HEK293 (cell line): ENCODE measurements around the gene ZNF76.

Source experiments
- CTCF ChIA-PET: fragments of 350-600 bp; formaldehyde crosslinking; extraction: SDS; loops from one replicate; lab custom pipeline; 2021; ENCODE audit warnings: antibody characterized with exemption; lab: Yijun Ruan, JAX
- POLR2A ChIA-PET: fragments of 300-600 bp; formaldehyde crosslinking; extraction: SDS; loops from one replicate; lab custom pipeline; 2020; ENCODE audit warnings: antibody characterized with exemption, inconsistent platforms; lab: Yijun Ruan, JAX
- H3K27ac ChIP-seq: fragments of 200-500 bp; sonication (Bioruptor generic); 2 replicates; pipeline ENCODE4 v1.5.1; 2014; ENCODE audit warnings: low read depth, low read length, control low read depth, inconsistent platforms; ENCODE audit errors: extremely low read depth
- H3K36me3 ChIP-seq, 2 experiments: fragments of 200-500 bp in 1 of 2; sonication (Bioruptor generic) in 1 of 2; 1 replicate in 1 of 2; 2 replicates in 1 of 2; pipeline ENCODE4 v1.5.1; 2014 to 2017; ENCODE audit warnings: inconsistent platforms in 2 of 2, low read length in 2 of 2; ENCODE audit not compliant: control insufficient read depth in 2 of 2, insufficient read depth in 1 of 2
- H3K4me1 ChIP-seq: fragments of 200-500 bp; sonication (Bioruptor generic); 2 replicates; pipeline ENCODE4 v1.5.1; 2014; ENCODE audit warnings: mild to moderate bottlenecking, low read length, inconsistent platforms; ENCODE audit not compliant: control insufficient read depth, insufficient read depth
- H3K4me3 ChIP-seq: 2 replicates; pipeline ENCODE4 v1.5.1; 2011; ENCODE audit warnings: low read depth, mild to moderate bottlenecking, control low read depth, low read length, moderate library complexity
- H3K9me3 ChIP-seq: fragments of 200-500 bp; sonication (Bioruptor generic); 2 replicates; pipeline ENCODE4 v1.5.1; 2014; ENCODE audit warnings: low read depth, low read length, inconsistent platforms; ENCODE audit not compliant: control insufficient read depth, insufficient read depth
- HOXA7 ChIP-seq: sonication (generic); formaldehyde crosslinking; IDR thresholded peaks from 2 replicates; pipeline ENCODE4 v1.8.1; 2022; ENCODE audit warnings: missing genetic modification reagents, borderline replicate concordance
- KLF8 ChIP-seq: fragments of 450-650 bp; formaldehyde crosslinking; IDR thresholded peaks from 2 replicates; pipeline ENCODE4 v1.5.1; 2016; ENCODE audit warnings: missing biosample characterization, missing genetic modification characterization
- SCRT2 ChIP-seq: fragments of 450-650 bp; formaldehyde crosslinking; IDR thresholded peaks from 2 replicates; pipeline ENCODE4 v1.5.1; 2016; ENCODE audit warnings: missing biosample characterization, missing genetic modification characterization
- TRIM28 ChIP-seq: IDR thresholded peaks from 2 replicates; pipeline ENCODE4 v1.6.1; 2011; ENCODE audit warnings: low read length, control low read depth, borderline replicate concordance
- ZFHX2 ChIP-seq: fragments of 450-650 bp; formaldehyde crosslinking; conservative IDR thresholded peaks from 2 replicates; pipeline ENCODE4 v1.5.1; 2016; ENCODE audit warnings: missing biosample characterization, missing genetic modification characterization
- ZNF292 ChIP-seq: fragments of 450-650 bp; formaldehyde crosslinking; IDR thresholded peaks from 2 replicates; pipeline ENCODE4 v1.5.1; 2016; ENCODE audit warnings: low read depth, missing biosample characterization, missing genetic modification characterization, borderline replicate concordance
- ZNF530 ChIP-seq: fragments of 450-650 bp; formaldehyde crosslinking; IDR thresholded peaks from 2 replicates; pipeline ENCODE4 v1.5.1; 2016; ENCODE audit warnings: low read depth, missing biosample characterization, missing genetic modification characterization
- ZNF549 ChIP-seq: fragments of 450-650 bp; IDR thresholded peaks from 2 replicates; pipeline ENCODE4 v1.5.1; 2018; ENCODE audit warnings: missing biosample characterization, missing genetic modification characterization, mild to moderate bottlenecking, inconsistent platforms, moderate library complexity
- ZNF558 ChIP-seq: fragments of 450-650 bp; formaldehyde crosslinking; IDR thresholded peaks from 2 replicates; pipeline ENCODE4 v1.5.1; 2016; ENCODE audit warnings: missing biosample characterization, missing genetic modification characterization
- ZNF571 ChIP-seq: fragments of 450-650 bp; formaldehyde crosslinking; IDR thresholded peaks from 2 replicates; pipeline ENCODE4 v1.5.0; 2017; ENCODE audit warnings: missing biosample characterization, missing genetic modification characterization
- ZNF600 ChIP-seq: fragments of 450-650 bp; formaldehyde crosslinking; IDR thresholded peaks from 2 replicates; pipeline ENCODE4 v1.5.1; 2016; ENCODE audit warnings: missing biosample characterization, missing genetic modification characterization
- ZNF658 ChIP-seq: fragments of 450-650 bp; formaldehyde crosslinking; IDR thresholded peaks from 2 replicates; pipeline ENCODE4; 2016; ENCODE audit warnings: missing biosample characterization, missing genetic modification characterization
- ZNF76 ChIP-seq: fragments of 450-650 bp; formaldehyde crosslinking; IDR thresholded peaks from 2 replicates; pipeline ENCODE4; 2016; ENCODE audit warnings: low read depth, missing biosample characterization, missing genetic modification characterization, borderline replicate concordance
- ZNF768 ChIP-seq: fragments of 450-650 bp; formaldehyde crosslinking; IDR thresholded peaks from 2 replicates; pipeline ENCODE4 v1.5.1; 2018; ENCODE audit warnings: missing biosample characterization, mild to moderate bottlenecking, missing genetic modification characterization
- ZNF830 ChIP-seq: fragments of 450-650 bp; IDR thresholded peaks from 2 replicates; pipeline ENCODE4 v1.5.0; 2018; ENCODE audit warnings: missing biosample characterization, missing genetic modification characterization, low read depth, mild to moderate bottlenecking, moderate library complexity
- ZNF837 ChIP-seq: fragments of 450-650 bp; formaldehyde crosslinking; IDR thresholded peaks from 2 replicates; pipeline ENCODE4 v1.5.1; 2016; ENCODE audit warnings: missing biosample characterization, missing genetic modification characterization
- TF ChIP-seq, protein P1 (sequence below): sonication (generic); formaldehyde crosslinking; IDR thresholded peaks from 2 replicates; pipeline ENCODE4 v1.8.1; 2022; ENCODE audit warnings: mild to moderate bottlenecking, moderate library complexity, missing genetic modification reagents
- TF ChIP-seq, protein P2 (sequence below): fragments of 450-650 bp; formaldehyde crosslinking; IDR thresholded peaks from 2 replicates; pipeline ENCODE4 v1.5.1; 2016; ENCODE audit warnings: missing biosample characterization, missing genetic modification characterization
- TF ChIP-seq, protein P3 (sequence below): fragments of 450-650 bp; formaldehyde crosslinking; IDR thresholded peaks from 2 replicates; pipeline ENCODE4 v1.5.1; 2017; ENCODE audit warnings: missing biosample characterization, missing genetic modification characterization
- TF ChIP-seq, protein P4 (sequence below): fragments of 450-650 bp; formaldehyde crosslinking; conservative IDR thresholded peaks from 2 replicates; pipeline ENCODE4 v1.5.1; 2016; ENCODE audit warnings: low read depth, missing biosample characterization, missing genetic modification characterization

Gene ZNF76

DNA sequence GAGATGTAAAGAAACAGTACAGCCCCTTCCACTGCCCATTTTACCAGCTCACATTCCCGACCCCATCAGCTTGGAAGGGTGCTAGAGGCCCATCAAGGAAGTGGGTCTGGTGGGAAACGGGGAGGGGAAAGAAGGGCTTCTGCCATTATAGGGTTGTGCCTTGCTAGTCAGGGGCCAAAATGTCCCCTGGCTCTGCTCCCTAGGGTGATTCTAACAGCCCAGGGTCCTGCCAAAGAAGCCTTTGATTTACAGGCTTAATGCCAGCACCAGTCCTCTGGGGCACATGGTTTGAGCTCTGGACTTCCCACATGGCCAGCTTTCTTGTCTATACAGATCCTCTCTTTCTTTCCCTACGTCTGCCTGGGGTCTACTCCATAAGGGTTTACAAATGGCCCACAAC lies 10.6 kb upstream of the ZNF76 start:
- Histone ChIP-seq H3K4me1 (no peaks in the 10 kb centered on the region), H3K36me3 (peaks cover 5 to 26% of the 10 kb centered on the region in 2 experiments; a peak in 2 of 3 replicates), H3K4me3 (no peak overlapping the region), H3K27ac (no peak overlapping the region), H3K9me3 (no peaks in the 10 kb centered on the region)
- CTCF ChIA-PET, result interaction anchor here (0.7 to 0.9 kb wide), 2 partner anchors 8 to 17 kb away, joined by 3 to 4 read pairs; no protein-coding TSS in a partner anchor
- TF ChIP-seq ZNF571 (tag by site-specific recombination), result no peak
- TF ChIP-seq, protein P1, sequence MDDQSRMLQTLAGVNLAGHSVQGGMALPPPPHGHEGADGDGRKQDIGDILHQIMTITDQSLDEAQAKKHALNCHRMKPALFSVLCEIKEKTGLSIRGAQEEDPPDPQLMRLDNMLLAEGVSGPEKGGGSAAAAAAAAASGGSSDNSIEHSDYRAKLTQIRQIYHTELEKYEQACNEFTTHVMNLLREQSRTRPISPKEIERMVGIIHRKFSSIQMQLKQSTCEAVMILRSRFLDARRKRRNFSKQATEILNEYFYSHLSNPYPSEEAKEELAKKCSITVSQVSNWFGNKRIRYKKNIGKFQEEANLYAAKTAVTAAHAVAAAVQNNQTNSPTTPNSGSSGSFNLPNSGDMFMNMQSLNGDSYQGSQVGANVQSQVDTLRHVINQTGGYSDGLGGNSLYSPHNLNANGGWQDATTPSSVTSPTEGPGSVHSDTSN (CRISPR knock-in tag), result no peak
- no peak for TF ChIP-seq ZNF830
- TF ChIP-seq ZNF530 (tag by site-specific recombination), result no peak
- TF ChIP-seq HOXA7 (CRISPR knock-in tag), result no peak
- TF ChIP-seq SCRT2 (tag by site-specific recombination), result no peak
- TF ChIP-seq ZNF768 (tag by site-specific recombination), result no peak
- TF ChIP-seq, protein P2, sequence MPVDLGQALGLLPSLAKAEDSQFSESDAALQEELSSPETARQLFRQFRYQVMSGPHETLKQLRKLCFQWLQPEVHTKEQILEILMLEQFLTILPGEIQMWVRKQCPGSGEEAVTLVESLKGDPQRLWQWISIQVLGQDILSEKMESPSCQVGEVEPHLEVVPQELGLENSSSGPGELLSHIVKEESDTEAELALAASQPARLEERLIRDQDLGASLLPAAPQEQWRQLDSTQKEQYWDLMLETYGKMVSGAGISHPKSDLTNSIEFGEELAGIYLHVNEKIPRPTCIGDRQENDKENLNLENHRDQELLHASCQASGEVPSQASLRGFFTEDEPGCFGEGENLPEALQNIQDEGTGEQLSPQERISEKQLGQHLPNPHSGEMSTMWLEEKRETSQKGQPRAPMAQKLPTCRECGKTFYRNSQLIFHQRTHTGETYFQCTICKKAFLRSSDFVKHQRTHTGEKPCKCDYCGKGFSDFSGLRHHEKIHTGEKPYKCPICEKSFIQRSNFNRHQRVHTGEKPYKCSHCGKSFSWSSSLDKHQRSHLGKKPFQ (tag by site-specific recombination), result no peak
- no peak for TF ChIP-seq ZFHX2
- no peak for TF ChIP-seq ZNF658 (tag by site-specific recombination)
- TF ChIP-seq ZNF837 (tag by site-specific recombination), result no peak
- no peak for TF ChIP-seq ZNF558 (tag by site-specific recombination)
- TF ChIP-seq, protein P3, sequence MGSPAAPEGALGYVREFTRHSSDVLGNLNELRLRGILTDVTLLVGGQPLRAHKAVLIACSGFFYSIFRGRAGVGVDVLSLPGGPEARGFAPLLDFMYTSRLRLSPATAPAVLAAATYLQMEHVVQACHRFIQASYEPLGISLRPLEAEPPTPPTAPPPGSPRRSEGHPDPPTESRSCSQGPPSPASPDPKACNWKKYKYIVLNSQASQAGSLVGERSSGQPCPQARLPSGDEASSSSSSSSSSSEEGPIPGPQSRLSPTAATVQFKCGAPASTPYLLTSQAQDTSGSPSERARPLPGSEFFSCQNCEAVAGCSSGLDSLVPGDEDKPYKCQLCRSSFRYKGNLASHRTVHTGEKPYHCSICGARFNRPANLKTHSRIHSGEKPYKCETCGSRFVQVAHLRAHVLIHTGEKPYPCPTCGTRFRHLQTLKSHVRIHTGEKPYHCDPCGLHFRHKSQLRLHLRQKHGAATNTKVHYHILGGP (tag by site-specific recombination), result no peak
- TF ChIP-seq, protein P4, sequence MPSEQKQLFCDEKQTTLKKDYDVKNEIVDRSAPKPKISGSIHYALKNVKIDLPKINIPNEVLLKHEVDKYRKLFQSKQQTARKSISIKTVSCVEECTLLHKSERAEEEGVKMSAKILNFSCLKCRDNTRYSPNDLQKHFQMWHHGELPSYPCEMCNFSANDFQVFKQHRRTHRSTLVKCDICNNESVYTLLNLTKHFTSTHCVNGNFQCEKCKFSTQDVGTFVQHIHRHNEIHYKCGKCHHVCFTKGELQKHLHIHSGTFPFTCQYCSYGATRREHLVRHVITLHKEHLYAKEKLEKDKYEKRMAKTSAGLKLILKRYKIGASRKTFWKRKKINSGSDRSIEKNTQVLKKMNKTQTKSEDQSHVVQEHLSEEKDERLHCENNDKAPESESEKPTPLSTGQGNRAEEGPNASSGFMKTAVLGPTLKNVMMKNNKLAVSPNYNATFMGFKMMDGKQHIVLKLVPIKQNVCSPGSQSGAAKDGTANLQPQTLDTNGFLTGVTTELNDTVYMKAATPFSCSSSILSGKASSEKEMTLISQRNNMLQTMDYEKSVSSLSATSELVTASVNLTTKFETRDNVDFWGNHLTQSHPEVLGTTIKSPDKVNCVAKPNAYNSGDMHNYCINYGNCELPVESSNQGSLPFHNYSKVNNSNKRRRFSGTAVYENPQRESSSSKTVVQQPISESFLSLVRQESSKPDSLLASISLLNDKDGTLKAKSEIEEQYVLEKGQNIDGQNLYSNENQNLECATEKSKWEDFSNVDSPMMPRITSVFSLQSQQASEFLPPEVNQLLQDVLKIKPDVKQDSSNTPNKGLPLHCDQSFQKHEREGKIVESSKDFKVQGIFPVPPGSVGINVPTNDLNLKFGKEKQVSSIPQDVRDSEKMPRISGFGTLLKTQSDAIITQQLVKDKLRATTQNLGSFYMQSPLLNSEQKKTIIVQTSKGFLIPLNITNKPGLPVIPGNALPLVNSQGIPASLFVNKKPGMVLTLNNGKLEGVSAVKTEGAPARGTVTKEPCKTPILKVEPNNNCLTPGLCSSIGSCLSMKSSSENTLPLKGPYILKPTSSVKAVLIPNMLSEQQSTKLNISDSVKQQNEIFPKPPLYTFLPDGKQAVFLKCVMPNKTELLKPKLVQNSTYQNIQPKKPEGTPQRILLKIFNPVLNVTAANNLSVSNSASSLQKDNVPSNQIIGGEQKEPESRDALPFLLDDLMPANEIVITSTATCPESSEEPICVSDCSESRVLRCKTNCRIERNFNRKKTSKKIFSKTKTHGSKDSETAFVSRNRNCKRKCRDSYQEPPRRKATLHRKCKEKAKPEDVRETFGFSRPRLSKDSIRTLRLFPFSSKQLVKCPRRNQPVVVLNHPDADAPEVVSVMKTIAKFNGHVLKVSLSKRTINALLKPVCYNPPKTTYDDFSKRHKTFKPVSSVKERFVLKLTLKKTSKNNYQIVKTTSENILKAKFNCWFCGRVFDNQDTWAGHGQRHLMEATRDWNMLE (tag by site-specific recombination), result no peak
- TF ChIP-seq ZNF549 (tag by site-specific recombination), result no peak
- no peak for TF ChIP-seq ZNF292 (tag by site-specific recombination)
- no peak for TF ChIP-seq KLF8
- TF ChIP-seq ZNF600, result no peak
- no peak for TF ChIP-seq ZNF76
- no peak for TF ChIP-seq TRIM28
- POLR2A ChIA-PET, result interaction anchor here (2.0 kb wide), 1 partner anchor 10 kb away, joined by 8 read pairs; the partner anchor contains the start of gene ZNF76
